HEK293 (cell line): ENCODE results near the gene ENTREP3.

Experiments
- CTCF ChIA-PET: fragments of 350-600 bp; formaldehyde crosslinking; extraction: SDS; loops from one replicate; lab custom pipeline; 2021; ENCODE audit warnings: antibody characterized with exemption; lab: Yijun Ruan, JAX
- POLR2A ChIA-PET: fragments of 300-600 bp; formaldehyde crosslinking; extraction: SDS; loops from one replicate; lab custom pipeline; 2020; ENCODE audit warnings: antibody characterized with exemption, inconsistent platforms; lab: Yijun Ruan, JAX
- H3K27ac ChIP-seq: fragments of 200-500 bp; sonication (Bioruptor generic); 2 replicates; pipeline ENCODE4 v1.5.1; 2014; ENCODE audit warnings: low read depth, low read length, control low read depth, inconsistent platforms; ENCODE audit errors: extremely low read depth
- H3K36me3 ChIP-seq, 2 experiments: fragments of 200-500 bp in 1 of 2; sonication (Bioruptor generic) in 1 of 2; 1 replicate in 1 of 2; 2 replicates in 1 of 2; pipeline ENCODE4 v1.5.1; 2014 to 2017; ENCODE audit warnings: inconsistent platforms in 2 of 2, low read length in 2 of 2; ENCODE audit not compliant: control insufficient read depth in 2 of 2, insufficient read depth in 1 of 2
- H3K4me1 ChIP-seq: fragments of 200-500 bp; sonication (Bioruptor generic); 2 replicates; pipeline ENCODE4 v1.5.1; 2014; ENCODE audit warnings: mild to moderate bottlenecking, low read length, inconsistent platforms; ENCODE audit not compliant: control insufficient read depth, insufficient read depth
- H3K4me3 ChIP-seq: 2 replicates; pipeline ENCODE4 v1.5.1; 2011; ENCODE audit warnings: low read depth, mild to moderate bottlenecking, control low read depth, low read length, moderate library complexity
- H3K9me3 ChIP-seq: fragments of 200-500 bp; sonication (Bioruptor generic); 2 replicates; pipeline ENCODE4 v1.5.1; 2014; ENCODE audit warnings: low read depth, low read length, inconsistent platforms; ENCODE audit not compliant: control insufficient read depth, insufficient read depth
- RBAK ChIP-seq: fragments of 450-650 bp; formaldehyde crosslinking; IDR thresholded peaks from 2 replicates; pipeline ENCODE4 v1.5.1; 2016; ENCODE audit warnings: missing biosample characterization, missing genetic modification characterization
- SCRT2 ChIP-seq: fragments of 450-650 bp; formaldehyde crosslinking; IDR thresholded peaks from 2 replicates; pipeline ENCODE4 v1.5.1; 2016; ENCODE audit warnings: missing biosample characterization, missing genetic modification characterization
- WT1 ChIP-seq: fragments of 450-650 bp; formaldehyde crosslinking; IDR thresholded peaks from 2 replicates; pipeline ENCODE4 v1.5.1; 2016; ENCODE audit warnings: missing biosample characterization, missing genetic modification characterization
- ZBTB17 ChIP-seq: fragments of 450-650 bp; formaldehyde crosslinking; IDR thresholded peaks from 2 replicates; pipeline ENCODE4 v1.5.1; 2016; ENCODE audit warnings: missing biosample characterization, missing genetic modification characterization
- ZFP3 ChIP-seq: fragments of 450-650 bp; formaldehyde crosslinking; IDR thresholded peaks from 2 replicates; pipeline ENCODE4 v1.5.1; 2016; ENCODE audit warnings: low read depth, missing biosample characterization, missing genetic modification characterization
- ZFP37 ChIP-seq: fragments of 450-650 bp; formaldehyde crosslinking; IDR thresholded peaks from 2 replicates; pipeline ENCODE4 v1.5.1; 2016; ENCODE audit warnings: missing biosample characterization, missing genetic modification characterization
- ZNF169 ChIP-seq: fragments of 450-650 bp; formaldehyde crosslinking; IDR thresholded peaks from 2 replicates; pipeline ENCODE4 v1.5.1; 2016; ENCODE audit warnings: missing biosample characterization, missing genetic modification characterization
- ZNF324 ChIP-seq: fragments of 450-650 bp; formaldehyde crosslinking; IDR thresholded peaks from 2 replicates; pipeline ENCODE4 v1.5.1; 2016; ENCODE audit warnings: missing biosample characterization, missing genetic modification characterization
- ZNF335 ChIP-seq: fragments of 450-650 bp; formaldehyde crosslinking; conservative IDR thresholded peaks from 2 replicates; pipeline ENCODE4 v1.5.1; 2016; ENCODE audit warnings: missing biosample characterization, missing genetic modification characterization
- ZNF426 ChIP-seq: fragments of 450-650 bp; formaldehyde crosslinking; IDR thresholded peaks from 2 replicates; pipeline ENCODE4 v1.5.1; 2017; ENCODE audit warnings: missing biosample characterization, missing genetic modification characterization, mild to moderate bottlenecking, inconsistent platforms, moderate library complexity
- ZNF501 ChIP-seq: fragments of 450-650 bp; formaldehyde crosslinking; IDR thresholded peaks from 2 replicates; pipeline ENCODE4 v1.5.1; 2016; ENCODE audit warnings: missing biosample characterization, missing genetic modification characterization
- ZNF510 ChIP-seq: fragments of 450-650 bp; formaldehyde crosslinking; IDR thresholded peaks from 2 replicates; pipeline ENCODE4 v1.5.1; 2018; ENCODE audit warnings: mild to moderate bottlenecking, missing genetic modification characterization, missing biosample characterization; ENCODE audit not compliant: insufficient replicate concordance
- ZNF558 ChIP-seq: fragments of 450-650 bp; formaldehyde crosslinking; IDR thresholded peaks from 2 replicates; pipeline ENCODE4 v1.5.1; 2016; ENCODE audit warnings: missing biosample characterization, missing genetic modification characterization
- ZNF561 ChIP-seq: fragments of 450-650 bp; IDR thresholded peaks from 2 replicates; pipeline ENCODE4 v1.5.1; 2018; ENCODE audit warnings: missing biosample characterization, missing genetic modification characterization, borderline replicate concordance
- ZNF596 ChIP-seq: fragments of 450-650 bp; IDR thresholded peaks from 2 replicates; pipeline ENCODE4 v1.5.0; 2018; ENCODE audit warnings: missing biosample characterization, mild to moderate bottlenecking, missing genetic modification characterization, moderate library complexity
- ZNF600 ChIP-seq: fragments of 450-650 bp; formaldehyde crosslinking; IDR thresholded peaks from 2 replicates; pipeline ENCODE4 v1.5.1; 2016; ENCODE audit warnings: missing biosample characterization, missing genetic modification characterization
- ZNF623 ChIP-seq: fragments of 450-650 bp; formaldehyde crosslinking; IDR thresholded peaks from 2 replicates; pipeline ENCODE4 v1.5.1; 2016; ENCODE audit warnings: missing biosample characterization, missing genetic modification characterization
- ZNF660 ChIP-seq: fragments of 450-650 bp; IDR thresholded peaks from 2 replicates; pipeline ENCODE4 v1.5.1; 2018; ENCODE audit warnings: missing biosample characterization, mild to moderate bottlenecking, missing genetic modification characterization
- ZNF776 ChIP-seq: fragments of 450-650 bp; formaldehyde crosslinking; IDR thresholded peaks from 2 replicates; pipeline ENCODE4 v1.5.0; 2017; ENCODE audit warnings: missing biosample characterization, missing genetic modification characterization, borderline replicate concordance
- ZNF843 ChIP-seq: fragments of 450-650 bp; formaldehyde crosslinking; IDR thresholded peaks from 2 replicates; pipeline ENCODE4 v1.5.1; 2016; ENCODE audit warnings: missing biosample characterization, missing genetic modification characterization
- TF ChIP-seq, protein P1 (sequence below): fragments of 450-650 bp; formaldehyde crosslinking; IDR thresholded peaks from 2 replicates; pipeline ENCODE4 v1.5.1; 2016; ENCODE audit warnings: missing biosample characterization, missing genetic modification characterization
- TF ChIP-seq, protein P2 (sequence below): fragments of 450-650 bp; formaldehyde crosslinking; IDR thresholded peaks from 2 replicates; pipeline ENCODE4 v1.5.1; 2016; ENCODE audit warnings: missing biosample characterization, missing genetic modification characterization
- TF ChIP-seq, protein P3 (sequence below): fragments of 450-650 bp; formaldehyde crosslinking; IDR thresholded peaks from 2 replicates; pipeline ENCODE4 v1.5.1; 2016; ENCODE audit warnings: missing biosample characterization, missing genetic modification characterization
- TF ChIP-seq, protein P4 (sequence below): fragments of 450-650 bp; formaldehyde crosslinking; IDR thresholded peaks from 2 replicates; pipeline ENCODE4 v1.5.1; 2016; ENCODE audit warnings: missing biosample characterization, missing genetic modification characterization
- TF ChIP-seq, protein P5 (sequence below): fragments of 450-650 bp; formaldehyde crosslinking; IDR thresholded peaks from 2 replicates; pipeline ENCODE4 v1.5.1; 2016; ENCODE audit warnings: missing biosample characterization, missing genetic modification characterization
- TF ChIP-seq, protein P6 (sequence below): fragments of 450-650 bp; formaldehyde crosslinking; IDR thresholded peaks from 2 replicates; pipeline ENCODE4 v1.5.1; 2016; ENCODE audit warnings: missing biosample characterization, missing genetic modification characterization

The ENTREP3 gene

DNA sequence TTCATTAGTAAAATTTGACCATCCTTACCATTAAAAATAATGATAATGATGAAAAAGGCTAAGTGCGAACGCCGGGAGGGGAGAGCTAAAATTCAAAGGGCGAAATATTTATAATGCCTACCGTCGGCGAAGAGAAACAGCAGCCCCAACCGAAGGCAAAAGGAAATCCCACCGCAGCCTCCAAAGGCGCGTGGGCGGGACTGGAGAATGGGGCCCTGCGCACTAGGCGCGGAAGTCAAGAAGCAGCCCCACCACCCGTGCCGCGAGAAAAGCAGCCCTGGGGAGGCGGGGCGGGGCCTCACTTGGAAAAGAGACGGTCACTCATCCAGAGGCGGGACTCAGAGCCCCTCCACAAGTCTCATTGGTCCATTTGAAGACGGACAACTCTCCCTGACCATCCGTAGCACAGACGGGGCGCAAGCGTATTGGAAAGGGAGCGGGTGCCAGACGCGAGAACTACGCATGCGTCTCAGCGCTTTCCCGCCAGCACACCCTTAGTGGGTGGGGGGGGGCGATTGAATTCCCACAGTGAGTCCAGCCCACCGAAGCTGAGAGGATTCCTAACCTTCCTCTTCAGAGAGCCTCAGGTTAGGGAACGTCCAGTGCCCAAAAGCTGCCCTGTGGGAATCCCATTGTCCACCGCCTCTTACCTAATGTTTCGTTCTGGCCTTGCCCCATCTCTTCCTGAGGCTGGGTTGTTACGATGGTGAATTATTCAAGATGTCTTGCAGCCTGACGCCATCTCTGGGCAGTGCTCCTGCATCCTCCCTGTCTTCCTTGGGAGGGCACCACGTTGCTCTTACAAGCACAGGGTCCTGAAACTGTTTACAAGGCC lies 27.8 kb downstream of the ENTREP3 start (continued):
- TF ChIP-seq, protein P1, sequence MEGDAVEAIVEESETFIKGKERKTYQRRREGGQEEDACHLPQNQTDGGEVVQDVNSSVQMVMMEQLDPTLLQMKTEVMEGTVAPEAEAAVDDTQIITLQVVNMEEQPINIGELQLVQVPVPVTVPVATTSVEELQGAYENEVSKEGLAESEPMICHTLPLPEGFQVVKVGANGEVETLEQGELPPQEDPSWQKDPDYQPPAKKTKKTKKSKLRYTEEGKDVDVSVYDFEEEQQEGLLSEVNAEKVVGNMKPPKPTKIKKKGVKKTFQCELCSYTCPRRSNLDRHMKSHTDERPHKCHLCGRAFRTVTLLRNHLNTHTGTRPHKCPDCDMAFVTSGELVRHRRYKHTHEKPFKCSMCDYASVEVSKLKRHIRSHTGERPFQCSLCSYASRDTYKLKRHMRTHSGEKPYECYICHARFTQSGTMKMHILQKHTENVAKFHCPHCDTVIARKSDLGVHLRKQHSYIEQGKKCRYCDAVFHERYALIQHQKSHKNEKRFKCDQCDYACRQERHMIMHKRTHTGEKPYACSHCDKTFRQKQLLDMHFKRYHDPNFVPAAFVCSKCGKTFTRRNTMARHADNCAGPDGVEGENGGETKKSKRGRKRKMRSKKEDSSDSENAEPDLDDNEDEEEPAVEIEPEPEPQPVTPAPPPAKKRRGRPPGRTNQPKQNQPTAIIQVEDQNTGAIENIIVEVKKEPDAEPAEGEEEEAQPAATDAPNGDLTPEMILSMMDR (tag by site-specific recombination), result no peak
- no peak for TF ChIP-seq ZNF426 (tag by site-specific recombination)
- TF ChIP-seq ZNF623 (tag by site-specific recombination), result no peak
- TF ChIP-seq RBAK (tag by site-specific recombination), result no peak
- no peak for TF ChIP-seq ZNF558 (tag by site-specific recombination)
- TF ChIP-seq, protein P2, sequence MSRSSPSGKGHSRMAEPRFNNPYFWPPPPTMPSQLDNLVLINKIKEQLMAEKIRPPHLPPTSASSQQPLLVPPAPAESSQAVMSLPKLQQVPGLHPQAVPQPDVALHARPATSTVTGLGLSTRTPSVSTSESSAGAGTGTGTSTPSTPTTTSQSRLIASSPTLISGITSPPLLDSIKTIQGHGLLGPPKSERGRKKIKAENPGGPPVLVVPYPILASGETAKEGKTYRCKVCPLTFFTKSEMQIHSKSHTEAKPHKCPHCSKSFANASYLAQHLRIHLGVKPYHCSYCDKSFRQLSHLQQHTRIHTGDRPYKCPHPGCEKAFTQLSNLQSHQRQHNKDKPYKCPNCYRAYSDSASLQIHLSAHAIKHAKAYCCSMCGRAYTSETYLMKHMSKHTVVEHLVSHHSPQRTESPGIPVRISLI (tag by site-specific recombination), result no peak
- TF ChIP-seq, protein P3, sequence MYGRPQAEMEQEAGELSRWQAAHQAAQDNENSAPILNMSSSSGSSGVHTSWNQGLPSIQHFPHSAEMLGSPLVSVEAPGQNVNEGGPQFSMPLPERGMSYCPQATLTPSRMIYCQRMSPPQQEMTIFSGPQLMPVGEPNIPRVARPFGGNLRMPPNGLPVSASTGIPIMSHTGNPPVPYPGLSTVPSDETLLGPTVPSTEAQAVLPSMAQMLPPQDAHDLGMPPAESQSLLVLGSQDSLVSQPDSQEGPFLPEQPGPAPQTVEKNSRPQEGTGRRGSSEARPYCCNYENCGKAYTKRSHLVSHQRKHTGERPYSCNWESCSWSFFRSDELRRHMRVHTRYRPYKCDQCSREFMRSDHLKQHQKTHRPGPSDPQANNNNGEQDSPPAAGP, result no peak
- no peak for TF ChIP-seq ZFP3 (tag by site-specific recombination)

DNA sequence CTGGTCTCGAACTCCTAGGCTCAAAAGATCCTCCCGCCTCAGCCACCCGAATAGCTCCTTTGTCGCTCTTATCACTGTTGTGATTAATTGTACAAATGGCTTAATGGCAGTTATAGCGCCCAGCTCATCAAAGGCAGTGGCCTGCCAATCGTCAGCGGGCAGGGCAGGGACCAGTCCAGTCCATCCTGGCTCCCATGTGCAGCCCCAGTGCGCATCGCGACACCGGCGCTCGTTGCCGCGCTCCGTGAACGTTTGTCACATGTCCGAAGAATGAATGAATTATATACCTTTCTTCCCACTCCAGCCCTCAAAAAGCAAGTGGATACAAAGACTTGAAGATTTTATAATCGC lies 28.4 kb downstream of the ENTREP3 start:
- POLR2A ChIA-PET, result interaction anchor here (0.6 to 1.8 kb wide), 7 partner anchors 20 to 98 kb away, joined by 3 to 8 read pairs (median 4); partner anchors contain the start of genes SCAMP3 and THBS3
- TF ChIP-seq ZBTB17 (tag by site-specific recombination) (peak; percentile 86), WT1 (tag by site-specific recombination) (peak; percentile 8; the same call in 1 of the 2 replicates), ZFP37 (tag by site-specific recombination) (0 out of 2 replicates have a peak, but pooled peaks have one; percentile 24), ZNF660 (tag by site-specific recombination) (no peak), ZNF501 (tag by site-specific recombination) (peak; percentile 26; the same call in 1 of the 2 replicates), ZNF561 (no peak), ZNF600 (tag by site-specific recombination) (peak; percentile 90), ZNF169 (no peak), ZNF776 (no peak), SCRT2 (tag by site-specific recombination) (no peak), ZNF510 (no peak), ZNF324 (tag by site-specific recombination) (peak; percentile 33; the same call in 1 of the 2 replicates), ZNF843 (tag by site-specific recombination) (0 out of 2 replicates have a peak, but pooled peaks have one; percentile 32), ZNF596 (0 out of 2 replicates have a peak, but pooled peaks have one; percentile 53), ZNF335 (tag by site-specific recombination) (peak; percentile 63)
- TF ChIP-seq, protein P4, sequence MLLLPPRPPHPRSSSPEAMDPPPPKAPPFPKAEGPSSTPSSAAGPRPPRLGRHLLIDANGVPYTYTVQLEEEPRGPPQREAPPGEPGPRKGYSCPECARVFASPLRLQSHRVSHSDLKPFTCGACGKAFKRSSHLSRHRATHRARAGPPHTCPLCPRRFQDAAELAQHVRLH (tag by site-specific recombination), result 0 out of 2 replicates have a peak, but pooled peaks have one; percentile 12
- TF ChIP-seq, protein P5, sequence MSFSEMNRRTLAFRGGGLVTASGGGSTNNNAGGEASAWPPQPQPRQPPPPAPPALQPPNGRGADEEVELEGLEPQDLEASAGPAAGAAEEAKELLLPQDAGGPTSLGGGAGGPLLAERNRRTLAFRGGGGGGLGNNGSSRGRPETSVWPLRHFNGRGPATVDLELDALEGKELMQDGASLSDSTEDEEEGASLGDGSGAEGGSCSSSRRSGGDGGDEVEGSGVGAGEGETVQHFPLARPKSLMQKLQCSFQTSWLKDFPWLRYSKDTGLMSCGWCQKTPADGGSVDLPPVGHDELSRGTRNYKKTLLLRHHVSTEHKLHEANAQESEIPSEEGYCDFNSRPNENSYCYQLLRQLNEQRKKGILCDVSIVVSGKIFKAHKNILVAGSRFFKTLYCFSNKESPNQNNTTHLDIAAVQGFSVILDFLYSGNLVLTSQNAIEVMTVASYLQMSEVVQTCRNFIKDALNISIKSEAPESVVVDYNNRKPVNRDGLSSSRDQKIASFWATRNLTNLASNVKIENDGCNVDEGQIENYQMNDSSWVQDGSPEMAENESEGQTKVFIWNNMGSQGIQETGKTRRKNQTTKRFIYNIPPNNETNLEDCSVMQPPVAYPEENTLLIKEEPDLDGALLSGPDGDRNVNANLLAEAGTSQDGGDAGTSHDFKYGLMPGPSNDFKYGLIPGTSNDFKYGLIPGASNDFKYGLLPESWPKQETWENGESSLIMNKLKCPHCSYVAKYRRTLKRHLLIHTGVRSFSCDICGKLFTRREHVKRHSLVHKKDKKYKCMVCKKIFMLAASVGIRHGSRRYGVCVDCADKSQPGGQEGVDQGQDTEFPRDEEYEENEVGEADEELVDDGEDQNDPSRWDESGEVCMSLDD, result no peak
- TF ChIP-seq, protein P6, sequence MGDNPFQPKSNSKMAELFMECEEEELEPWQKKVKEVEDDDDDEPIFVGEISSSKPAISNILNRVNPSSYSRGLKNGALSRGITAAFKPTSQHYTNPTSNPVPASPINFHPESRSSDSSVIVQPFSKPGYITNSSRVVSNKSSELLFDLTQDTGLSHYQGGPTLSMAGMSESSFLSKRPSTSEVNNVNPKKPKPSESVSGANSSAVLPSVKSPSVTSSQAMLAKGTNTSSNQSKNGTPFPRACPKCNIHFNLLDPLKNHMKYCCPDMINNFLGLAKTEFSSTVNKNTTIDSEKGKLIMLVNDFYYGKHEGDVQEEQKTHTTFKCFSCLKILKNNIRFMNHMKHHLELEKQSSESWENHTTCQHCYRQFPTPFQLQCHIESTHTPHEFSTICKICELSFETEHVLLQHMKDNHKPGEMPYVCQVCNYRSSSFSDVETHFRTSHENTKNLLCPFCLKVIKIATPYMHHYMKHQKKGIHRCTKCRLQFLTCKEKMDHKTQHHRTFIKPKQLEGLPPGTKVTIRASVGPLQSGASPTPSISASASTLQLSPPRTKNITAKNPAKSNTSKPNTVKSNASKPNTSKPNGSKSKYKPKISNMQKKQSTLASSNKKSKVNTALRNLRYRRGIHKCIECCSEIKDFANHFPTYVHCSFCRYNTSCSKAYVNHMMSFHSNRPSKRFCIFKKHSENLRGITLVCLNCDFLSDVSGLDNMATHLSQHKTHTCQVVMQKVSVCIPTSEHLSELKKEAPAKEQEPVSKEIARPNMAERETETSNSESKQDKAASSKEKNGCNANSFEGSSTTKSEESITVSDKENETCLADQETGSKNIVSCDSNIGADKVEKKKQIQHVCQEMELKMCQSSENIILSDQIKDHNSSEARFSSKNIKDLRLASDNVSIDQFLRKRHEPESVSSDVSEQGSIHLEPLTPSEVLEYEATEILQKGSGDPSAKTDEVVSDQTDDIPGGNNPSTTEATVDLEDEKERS (tag by site-specific recombination), result no peak

More for the DNA sequence above, 28.4 kb downstream of the ENTREP3 start:
- Histone ChIP-seq H3K4me1 (peaks cover 3% of the 10 kb centered on the region), H3K27ac (peak overlapping the region; percentile 65), H3K4me3 (peak overlapping the region; percentile 53), H3K9me3 (no peaks in the 10 kb centered on the region), H3K36me3 (no peaks in the 10 kb centered on the region)
- CTCF ChIA-PET, result interaction anchor here (0.5 to 2.1 kb wide), 16 partner anchors 9 to 770 kb away, joined by 3 to 25 read pairs (median 4); partner anchors contain the start of genes KRTCAP2, MTX1 and THBS3
